GM18511 (cell line): ENCODE data around the gene PARS2.

ENCODE experiments used
- ATAC-seq: cut with Tn5 transposase; IDR thresholded peaks from one replicate; pipeline ENCODE4 v1.9.1; 2021; ENCODE audit warnings: mild to moderate bottlenecking, moderate library complexity; ENCODE audit not compliant: unreplicated experiment

The PARS2 gene

GRCh38 chr1:54800041-54800898, 35.9 kb upstream of the PARS2 start:
- no peak for ATAC-seq

- ATAC-seq = no peak
These were observed 34.7 kb upstream of the PARS2 start for GRCh38 chr1:54798769-54799641.

GRCh38 chr1:54798206-54798605, 33.9 kb upstream of the PARS2 start:
- ATAC-seq = no peak

- ATAC-seq = no peak
These were observed 32.6 kb upstream of the PARS2 start for GRCh38 chr1:54796902-54797301.

GRCh38 chr1:54795841-54796468, 31.6 kb upstream of the PARS2 start:
- no peak for ATAC-seq

GRCh38 chr1:54795356-54795665, 31.0 kb upstream of the PARS2 start:
- no peak for ATAC-seq

- no peak for ATAC-seq
These were observed 30.4 kb upstream of the PARS2 start for GRCh38 chr1:54794451-54795355.

- ATAC-seq = no peak
These were observed 28.5 kb upstream of the PARS2 start for GRCh38 chr1:54792686-54793282.

- ATAC-seq = no peak
These were observed 27.7 kb upstream of the PARS2 start for GRCh38 chr1:54791880-54792522.

- ATAC-seq = no peak
These were observed 24.1 kb upstream of the PARS2 start for GRCh38 chr1:54788459-54788858.

GRCh38 chr1:54787604-54788003, 23.3 kb upstream of the PARS2 start:
- ATAC-seq = no peak

- no peak for ATAC-seq
These were observed 22.5 kb upstream of the PARS2 start for GRCh38 chr1:54786778-54787177.

- ATAC-seq = no peak
These were observed 19.7 kb upstream of the PARS2 start for GRCh38 chr1:54784066-54784465.

- no peak for ATAC-seq
These were observed 18.3 kb upstream of the PARS2 start for GRCh38 chr1:54782588-54782987.

GRCh38 chr1:54782156-54782555, 17.8 kb upstream of the PARS2 start:
- ATAC-seq = no peak

GRCh38 chr1:54781023-54781723, 16.9 kb upstream of the PARS2 start:
- no peak for ATAC-seq

GRCh38 chr1:54777431-54777830, 13.1 kb upstream of the PARS2 start:
- no peak for ATAC-seq

GRCh38 chr1:54777011-54777410, 12.7 kb upstream of the PARS2 start:
- no peak for ATAC-seq
